ENCODE results near the gene TRAF3IP1.
A peak's percentile ranks its signal among the peaks of the same experiment; 100 is the strongest.
"Not testable (repeated sequence)": the region's sequence is repeated elsewhere in the genome, so short reads cannot be mapped to it uniquely, and the experiment has no call there.

Gene TRAF3IP1

GRCh38 chr2:238288650-238289573 is 31.4 kb upstream of the TRAF3IP1 start:
- peak; percentile 98 for DNase-seq

GRCh38 chr2:238289574-238289973 is 30.7 kb upstream of the TRAF3IP1 start:
- DNase-seq, result no peak

- peak; percentile 37 for DNase-seq
Observed at GRCh38 chr2:238290091-238290509, 30.2 kb upstream of the TRAF3IP1 start.

- no peak for DNase-seq
Observed at GRCh38 chr2:238290715-238291549, 29.4 kb upstream of the TRAF3IP1 start.

GRCh38 chr2:238291550-238292281 is 28.6 kb upstream of the TRAF3IP1 start:
- no peak for DNase-seq

GRCh38 chr2:238294046-238294392 is 26.3 kb upstream of the TRAF3IP1 start:
- no peak for DNase-seq

GRCh38 chr2:238294393-238295143 is 25.8 kb upstream of the TRAF3IP1 start:
- DNase-seq, result no peak

GRCh38 chr2:238295144-238296112 is 24.9 kb upstream of the TRAF3IP1 start:
- no peak for DNase-seq

GRCh38 chr2:238296638-238297457 is 23.5 kb upstream of the TRAF3IP1 start:
- no peak for DNase-seq

- no peak for DNase-seq
Observed at GRCh38 chr2:238299803-238300202, 20.5 kb upstream of the TRAF3IP1 start.

GRCh38 chr2:238302087-238302486 is 18.2 kb upstream of the TRAF3IP1 start:
- DNase-seq, result no peak

GRCh38 chr2:238302751-238303150 is 17.6 kb upstream of the TRAF3IP1 start:
- DNase-seq, result no peak

- DNase-seq, result no peak
Observed at GRCh38 chr2:238304116-238304515, 16.2 kb upstream of the TRAF3IP1 start.

GRCh38 chr2:238305092-238305862 is 15.0 kb upstream of the TRAF3IP1 start:
- no peak for DNase-seq

GRCh38 chr2:238305965-238306671 is 14.2 kb upstream of the TRAF3IP1 start:
- DNase-seq, result no peak

GRCh38 chr2:238306672-238306998 is 13.7 kb upstream of the TRAF3IP1 start:
- DNase-seq, result no peak

GRCh38 chr2:238308177-238308576 is 12.1 kb upstream of the TRAF3IP1 start:
- no peak for DNase-seq

GRCh38 chr2:238310721-238311120 is 9.6 kb upstream of the TRAF3IP1 start:
- DNase-seq, result not testable (repeated sequence)

Measured in NCI-H2227 treated with DMSO at 0.1 percent for 48 hours (cell line).